LNCAP (cell line): Measurements from ENCODE around the gene LEF1.

Experiments used
- CTCF ChIP-seq: fragments of 450-650 bp; IDR thresholded peaks from 2 replicates; pipeline ENCODE4 v1.5.1; 2017; ENCODE audit warnings: mild to moderate bottlenecking

LEF1 gene

GRCh38 chr4:108168160-108168670 lies 517 bp downstream of the LEF1 start:
- no peak for TF ChIP-seq CTCF

DNA sequence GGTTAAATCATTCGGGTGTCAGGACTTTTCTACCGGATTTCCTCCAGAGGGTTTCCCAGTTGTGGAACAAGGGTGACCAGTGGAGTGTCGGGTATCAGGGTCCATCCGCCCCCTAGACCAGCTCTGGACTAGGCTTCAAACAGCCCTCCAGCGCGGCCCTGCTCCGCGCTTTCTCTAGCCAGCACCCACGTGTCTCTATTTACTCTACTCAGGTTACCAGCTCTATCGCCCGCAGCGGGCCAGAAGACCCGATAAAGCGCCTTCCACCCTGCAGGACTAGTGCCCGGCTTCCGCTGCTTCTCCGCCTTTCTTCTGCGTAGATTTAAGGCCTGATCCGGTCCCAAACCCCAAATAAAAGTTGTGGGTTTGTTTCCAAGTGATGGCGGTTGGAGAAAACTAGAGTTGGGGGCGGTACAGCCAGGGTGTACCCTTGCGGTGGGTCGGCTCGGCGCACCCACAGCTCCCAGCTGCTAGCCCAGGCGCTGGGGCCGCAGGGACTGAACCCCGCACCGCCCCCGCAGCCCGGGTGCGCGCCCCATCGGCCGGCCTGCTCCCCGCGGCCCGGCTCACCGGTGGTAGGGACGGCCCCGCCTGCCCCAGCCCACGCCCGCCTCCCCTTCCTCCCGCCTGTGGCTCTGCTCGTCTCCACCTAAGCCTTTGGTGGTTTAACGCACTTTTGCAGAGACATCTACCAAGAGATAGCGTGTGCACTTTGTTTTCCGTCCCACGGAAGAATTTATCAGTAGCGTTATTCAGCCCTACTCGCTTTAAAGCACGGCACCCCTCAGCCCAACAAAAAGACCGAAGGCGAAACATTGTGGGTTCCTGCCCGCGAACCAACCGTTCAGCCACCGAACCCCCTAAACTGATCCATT lies 2.1 kb downstream of the LEF1 start:
- no peak for TF ChIP-seq CTCF

DNA sequence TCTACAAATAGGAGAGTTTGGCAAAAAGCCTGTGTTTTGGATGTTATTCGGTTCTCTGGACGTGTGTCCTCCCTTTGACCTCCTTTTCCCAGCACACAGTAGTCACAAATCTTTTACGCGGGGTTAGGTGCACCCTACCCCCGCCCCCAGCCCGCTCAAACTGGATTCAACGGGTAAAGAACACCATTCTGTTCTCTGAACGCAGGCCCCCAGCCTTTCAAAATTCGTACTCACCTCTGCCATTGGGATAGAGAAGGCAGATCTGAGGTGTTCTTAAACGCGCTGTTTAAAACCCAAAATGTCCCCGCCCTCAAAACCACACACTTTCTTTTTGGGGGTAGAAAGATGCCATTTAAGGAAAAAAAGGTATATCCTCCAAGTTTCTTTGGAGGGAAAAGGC lies 2.7 kb downstream of the LEF1 start:
- TF ChIP-seq CTCF, result no peak

GRCh38 chr4:108165586-108165985 lies 3.1 kb downstream of the LEF1 start:
- no peak for TF ChIP-seq CTCF

DNA sequence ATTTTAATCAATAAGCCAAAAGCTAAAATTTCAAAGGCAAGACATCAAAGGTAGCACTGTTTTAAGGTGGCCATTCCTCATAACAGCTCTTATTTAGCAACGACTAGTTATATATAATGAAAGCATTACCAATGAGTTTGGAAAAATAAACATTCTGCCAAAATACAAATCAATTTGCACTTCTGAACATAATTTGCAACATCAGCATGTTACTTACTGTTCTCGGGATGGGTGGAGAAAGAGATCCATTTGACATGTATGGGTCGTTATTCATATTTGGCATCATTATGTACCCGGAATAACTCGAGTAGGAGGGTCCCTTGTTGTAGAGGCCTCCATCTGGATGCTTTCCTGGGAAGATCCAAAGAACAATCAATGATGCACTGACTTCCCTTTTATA lies 5.4 kb downstream of the LEF1 start:
- TF ChIP-seq CTCF, result no peak

DNA sequence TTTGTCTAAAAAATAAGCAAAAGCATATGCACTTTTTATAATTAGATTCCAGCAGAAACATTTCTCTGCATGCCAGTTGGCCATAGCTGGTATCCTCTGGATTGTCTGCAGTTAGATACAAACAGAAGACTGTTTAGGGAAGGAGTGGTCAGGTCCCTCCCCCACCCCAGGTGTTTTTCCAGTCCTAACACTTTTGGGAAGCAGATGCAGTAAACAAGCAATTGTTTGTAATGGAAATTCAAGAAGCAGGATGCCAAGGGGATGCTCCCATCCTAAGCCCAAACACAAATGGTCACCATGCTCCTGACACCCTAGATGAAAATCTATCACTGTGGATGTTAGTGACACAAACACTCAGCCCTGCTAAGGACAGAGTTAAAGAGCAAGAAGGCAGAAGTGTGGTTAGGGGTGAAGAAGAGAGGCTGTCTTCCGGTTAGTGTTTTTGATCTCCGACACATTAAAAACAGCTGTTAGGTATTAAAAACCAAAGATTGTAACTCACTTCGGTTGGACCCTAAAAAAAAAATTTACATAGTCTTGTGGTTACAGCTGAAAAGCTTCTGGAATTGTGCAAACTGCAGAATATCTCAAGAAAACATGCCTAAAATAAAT lies 7.9 kb downstream of the LEF1 start:
- no peak for TF ChIP-seq CTCF

GRCh38 chr4:108159845-108160244 lies 8.9 kb downstream of the LEF1 start:
- TF ChIP-seq CTCF, result no peak
